ENCODE measurements around the gene TRIM38.

DNA sequence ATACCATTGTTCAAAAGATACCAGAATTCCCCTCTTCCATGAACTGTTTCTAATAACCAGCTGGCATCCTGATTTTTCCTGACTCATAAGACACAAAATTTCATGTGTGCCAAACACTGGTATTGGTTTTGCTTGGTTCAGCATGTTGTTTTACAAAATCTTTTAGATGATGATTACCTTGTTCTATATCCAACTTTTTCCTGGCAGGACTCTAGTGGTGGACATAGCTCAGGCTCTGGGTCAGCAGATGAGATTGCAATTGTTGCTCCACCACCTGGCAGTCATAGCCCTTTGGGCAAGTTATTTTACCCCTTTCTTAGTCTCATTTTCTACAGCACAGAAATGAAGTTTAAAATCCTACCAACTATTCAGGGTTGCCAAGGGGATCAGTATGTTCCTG is 6.2 kb downstream of the TRIM38 start:
- TF ChIP-seq, protein P1, sequence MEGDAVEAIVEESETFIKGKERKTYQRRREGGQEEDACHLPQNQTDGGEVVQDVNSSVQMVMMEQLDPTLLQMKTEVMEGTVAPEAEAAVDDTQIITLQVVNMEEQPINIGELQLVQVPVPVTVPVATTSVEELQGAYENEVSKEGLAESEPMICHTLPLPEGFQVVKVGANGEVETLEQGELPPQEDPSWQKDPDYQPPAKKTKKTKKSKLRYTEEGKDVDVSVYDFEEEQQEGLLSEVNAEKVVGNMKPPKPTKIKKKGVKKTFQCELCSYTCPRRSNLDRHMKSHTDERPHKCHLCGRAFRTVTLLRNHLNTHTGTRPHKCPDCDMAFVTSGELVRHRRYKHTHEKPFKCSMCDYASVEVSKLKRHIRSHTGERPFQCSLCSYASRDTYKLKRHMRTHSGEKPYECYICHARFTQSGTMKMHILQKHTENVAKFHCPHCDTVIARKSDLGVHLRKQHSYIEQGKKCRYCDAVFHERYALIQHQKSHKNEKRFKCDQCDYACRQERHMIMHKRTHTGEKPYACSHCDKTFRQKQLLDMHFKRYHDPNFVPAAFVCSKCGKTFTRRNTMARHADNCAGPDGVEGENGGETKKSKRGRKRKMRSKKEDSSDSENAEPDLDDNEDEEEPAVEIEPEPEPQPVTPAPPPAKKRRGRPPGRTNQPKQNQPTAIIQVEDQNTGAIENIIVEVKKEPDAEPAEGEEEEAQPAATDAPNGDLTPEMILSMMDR (IDR thresholded peaks at IDR 0.05; ENCODE audit: low read length): no peak
- no peak for TF ChIP-seq EZH2 (IDR thresholded peaks at IDR 0.05; ENCODE audit: borderline replicate concordance, low read length)
